Esophagus muscularis mucosa (tissue), 3 donors: Measurements from ENCODE around the gene CCRL2.

Experiments used
- CTCF ChIP-seq, 3 experiments: fragments of 200-600 bp in 2 of 3; fragments of 450-650 bp in 1 of 3; sonication (generic) in 2 of 3; IDR thresholded peaks; one replicate each; pipeline ENCODE4 v1.5.1; 2017 to 2019; ENCODE audit warnings: antibody characterized with exemption in 3 of 3, mild to moderate bottlenecking in 2 of 3, moderate library complexity in 1 of 3
- POLR2A ChIP-seq: fragments of 450-650 bp; IDR thresholded peaks from one replicate; pipeline ENCODE4 v1.6.1; 2017; ENCODE audit warnings: antibody characterized with exemption, moderate library complexity, mild to moderate bottlenecking, low read depth
- POLR2AphosphoS5 ChIP-seq, 2 donors: sonication (generic); formaldehyde crosslinking; IDR thresholded peaks; one replicate each; pipeline ENCODE4 v1.6.1; 2017; ENCODE audit warnings: antibody characterized with exemption in 2 of 2

GRCh38 chr3:46440531-46441294 is 33.7 kb downstream of the CCRL2 start:
- TF ChIP-seq CTCF (IDR thresholded peaks at IDR 0.05): no peak
- no peak for TF ChIP-seq POLR2AphosphoS5 (IDR thresholded peaks at IDR 0.05)
- TF ChIP-seq POLR2A: no peak
